Muscle of back (tissue), 11 donors: ENCODE measurements around the gene USP30. TPM values are rescaled to one million over a fixed set of nuclear protein-coding genes. Genes with fewer than 3 reads are reported as not detected.

Source experiments
- DNase-seq, 3 donors: peaks; one replicate each; pipeline versions ENCODE4 v3.0.0 to v3.0.0-alpha.2; 2013
- polyA plus RNA-seq, 10 donors: library from polyadenylated mRNA; unstranded; fragments of 120-200 nt; gene quantifications; one replicate each; pipeline ENCODE4 v1.2.1, GENCODE V29; 2013; ENCODE audit not compliant: insufficient read length in 10 of 10

The USP30 gene
- polyA plus RNA-seq, 10 donors = 10.2 to 17.3 (median 13.2) TPM

- DNase-seq = peak; percentile 97 to 98 (median 97)
Measured at GRCh38 chr12:109097435-109098182, 45.2 kb downstream of the USP30 start, which contains the start of gene UNG. Gene UNG, plus strand, starts transcription at chr12:109097597. Its CDS starts 83 bp downstream, at chr12:109097680.

- DNase-seq = no peak
Measured at GRCh38 chr12:109098183-109098604, 45.8 kb downstream of the USP30 start.

- no peak for DNase-seq
Measured at GRCh38 chr12:109098651-109099050, 46.3 kb downstream of the USP30 start.

GRCh38 chr12:109099431-109100020, 47.1 kb downstream of the USP30 start:
- no peak for DNase-seq

GRCh38 chr12:109100741-109101140, 48.4 kb downstream of the USP30 start:
- no peak for DNase-seq

- no peak for DNase-seq
Measured at GRCh38 chr12:109102491-109102890, 50.1 kb downstream of the USP30 start.

GRCh38 chr12:109105176-109105575, 52.8 kb downstream of the USP30 start:
- DNase-seq = no peak

GRCh38 chr12:109109746-109110350, 57.5 kb downstream of the USP30 start:
- DNase-seq = peak in 1 of 3 donors; percentile 27

GRCh38 chr12:109110988-109111495, 58.7 kb downstream of the USP30 start:
- DNase-seq = peak; percentile 77 to 96 (median 91)

GRCh38 chr12:109112720-109113465, 60.5 kb downstream of the USP30 start:
- DNase-seq = no peak

- no peak for DNase-seq
Measured at GRCh38 chr12:109113661-109114321, 61.4 kb downstream of the USP30 start.

GRCh38 chr12:109114644-109115043, 62.3 kb downstream of the USP30 start:
- DNase-seq = no peak

- DNase-seq = no peak
Measured at GRCh38 chr12:109115404-109115757, 63.0 kb downstream of the USP30 start.

- peak in 2 of 3 donors; percentile 25 to 32 for DNase-seq
Measured at GRCh38 chr12:109115758-109116610, 63.6 kb downstream of the USP30 start, which contains the start of gene ACACB. Gene ACACB, plus strand, starts transcription at chr12:109116587. Its CDS starts 22,819 bp downstream, at chr12:109139406.

GRCh38 chr12:109116611-109116949, 64.2 kb downstream of the USP30 start:
- no peak for DNase-seq

GRCh38 chr12:109120095-109120494, 67.7 kb downstream of the USP30 start:
- no peak for DNase-seq

GRCh38 chr12:109120557-109120956, 68.2 kb downstream of the USP30 start:
- no peak for DNase-seq

GRCh38 chr12:109121346-109121880, 69.0 kb downstream of the USP30 start:
- no peak for DNase-seq

- no peak for DNase-seq
Measured at GRCh38 chr12:109124878-109125648, 72.7 kb downstream of the USP30 start.
